Placental pericyte (primary cell): ENCODE data around the gene MLX. TPM values are rescaled to one million over a fixed set of nuclear protein-coding genes. Genes with fewer than 3 reads are reported as not detected.

Experiments used
- total RNA-seq: library from RNA; depleted of rRNA; stranded (reverse); fragments of >200 nt; gene quantifications from 2 replicates; pipeline ENCODE4 v1.2.3, GENCODE V29; 2012

MLX gene
- total RNA-seq = 32.4 and 55.7 TPM in 2 replicates

GRCh38 chr17:42566883-42567573, at the start of gene MLX:
TSS of gene MLX (plus strand) at chr17:42567100. CDS start at chr17:42567125, 25 bp downstream.

GRCh38 chr17:42536048-42536371, 30.9 kb upstream of the MLX start, which contains the start of gene NAGLU:
TSS of gene NAGLU (plus strand) at chr17:42536241. CDS start at chr17:42536273, 32 bp downstream.

GRCh38 chr17:42552736-42553135, 14.2 kb upstream of the MLX start, which contains the start of gene HSD17B1:
TSS of gene HSD17B1 (plus strand) at chr17:42552923. CDS start at chr17:42552934, 11 bp downstream.

GRCh38 chr17:42561897-42562387, 5.0 kb upstream of the MLX start, which contains the start of gene COASY:
TSS of gene COASY (plus strand) at chr17:42562148. CDS start at chr17:42562623, 475 bp downstream.

GRCh38 chr17:42577532-42578281, 10.8 kb downstream of the MLX start, which contains the start of gene PSMC3IP:
TSS of gene PSMC3IP (minus strand) at chr17:42577729. CDS start at chr17:42577686, 43 bp downstream.

GRCh38 chr17:42609182-42609813, 42.4 kb downstream of the MLX start, which contains the start of the genes RETREG3 and TUBG1:
TSS of gene RETREG3 (minus strand) at chr17:42609374. CDS start at chr17:42609324, 50 bp downstream.
TSS of gene TUBG1 (plus strand) at chr17:42609683. CDS start at chr17:42609738, 55 bp downstream.

Other genes with a start within 250 kb of the MLX start
- 101 and 119 TPM in 2 replicates for gene STAT3, start 178.7 kb upstream of the MLX start, total RNA-seq
- 437 and 1,037 TPM in 2 replicates for gene CAVIN1, start 143.8 kb upstream of the MLX start, total RNA-seq
- 58.6 and 65.2 TPM in 2 replicates for gene ATP6V0A1, start 108.2 kb upstream of the MLX start, total RNA-seq
- 41.2 and 58.4 TPM in 2 replicates for gene NAGLU, start 30.9 kb upstream of the MLX start, total RNA-seq
- 6.8 and 8.4 TPM in 2 replicates for gene HSD17B1, start 14.2 kb upstream of the MLX start, total RNA-seq
- 27.1 and 30.4 TPM in 2 replicates for gene COASY, start 5.0 kb upstream of the MLX start, total RNA-seq
- 1.3 and 13.7 TPM in 2 replicates for gene PSMC3IP, start 10.6 kb downstream of the MLX start, total RNA-seq
- gene RETREG3, start 42.3 kb downstream of the MLX start, total RNA-seq = 97.6 and 118 TPM in 2 replicates
- gene TUBG1, start 42.6 kb downstream of the MLX start, total RNA-seq = 23.0 and 79.5 TPM in 2 replicates
- gene TUBG2, start 92.2 kb downstream of the MLX start, total RNA-seq = 10.9 and 14.9 TPM in 2 replicates
- gene PLEKHH3, start 109.9 kb downstream of the MLX start, total RNA-seq = 10.7 and 11.0 TPM in 2 replicates
- gene CCR10, start 114.7 kb downstream of the MLX start, total RNA-seq = 1.0 and 1.1 TPM in 2 replicates
- gene CNTNAP1, start 115.4 kb downstream of the MLX start, total RNA-seq = 15.6 and 41.1 TPM in 2 replicates
- 20.5 and 31.5 TPM in 2 replicates for gene EZH1, start 177.9 kb downstream of the MLX start, total RNA-seq
- 0.29 TPM in 1 of 2 replicates, not detected in the other for gene RAMP2, start 194.1 kb downstream of the MLX start, total RNA-seq
- gene VPS25, start 206.3 kb downstream of the MLX start, total RNA-seq = 57.3 and 83.3 TPM in 2 replicates
- 0.44 and 1.0 TPM in 2 replicates for gene WNK4, start 213.5 kb downstream of the MLX start, total RNA-seq
- gene COA3, start 231.6 kb downstream of the MLX start, total RNA-seq = 32.4 and 59.3 TPM in 2 replicates
- gene CNTD1, start 231.8 kb downstream of the MLX start, total RNA-seq = under 0.01 TPM in 1 of 2 replicates, not detected in the other